Measurements from ENCODE around the gene ARPC5.

The ARPC5 gene

GRCh38 chr1:183609759-183610452 is 25.7 kb downstream of the ARPC5 start:
- peaks cover 2% of the 10 kb centered on the region for H3K4me1 Mint-ChIP-seq (ENCODE audit: low read depth)
- no peak overlapping the region for H3K27ac Mint-ChIP-seq
- H3K27me3 Mint-ChIP-seq = peaks cover 1% of the 10 kb centered on the region
- no peaks in the 10 kb centered on the region for H3K9me3 Mint-ChIP-seq (ENCODE audit: low read depth)
- no peaks in the 10 kb centered on the region for H3K36me3 Mint-ChIP-seq
- no peak overlapping the region for H3K4me3 Mint-ChIP-seq

DNA sequence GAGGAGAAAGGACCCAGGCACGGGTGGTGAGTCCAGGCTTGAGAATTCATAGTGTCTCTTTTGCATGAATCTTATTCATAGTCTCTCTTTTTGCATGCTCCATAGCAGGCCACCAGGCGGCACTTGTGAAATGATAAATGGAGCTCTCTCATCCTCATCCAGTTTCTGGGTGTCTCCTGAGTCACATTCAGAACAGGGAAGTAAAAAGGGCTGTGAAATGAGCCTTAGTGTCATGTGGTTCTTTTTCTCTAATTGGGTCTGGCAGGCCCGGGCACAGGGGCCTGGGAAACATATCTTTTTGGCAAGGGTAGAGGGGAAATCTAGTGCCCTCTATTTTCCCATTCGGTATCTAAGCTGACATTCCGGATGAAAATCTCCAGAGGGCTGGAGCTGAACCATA is 26.3 kb downstream of the ARPC5 start:
- H3K36me3 Mint-ChIP-seq = no peaks in the 10 kb centered on the region
- H3K27me3 Mint-ChIP-seq = peaks cover 3% of the 10 kb centered on the region
- no peak overlapping the region for H3K27ac Mint-ChIP-seq
- H3K4me1 Mint-ChIP-seq (ENCODE audit: low read depth) = no peaks in the 10 kb centered on the region
- H3K4me3 Mint-ChIP-seq = no peak overlapping the region
- H3K9me3 Mint-ChIP-seq (ENCODE audit: low read depth) = no peaks in the 10 kb centered on the region

GRCh38 chr1:183607322-183607980 is 28.1 kb downstream of the ARPC5 start:
- H3K4me3 Mint-ChIP-seq = no peak overlapping the region
- H3K9me3 Mint-ChIP-seq (ENCODE audit: low read depth) = no peaks in the 10 kb centered on the region
- H3K4me1 Mint-ChIP-seq (ENCODE audit: low read depth) = peaks cover 2% of the 10 kb centered on the region
- no peaks in the 10 kb centered on the region for H3K36me3 Mint-ChIP-seq
- no peak overlapping the region for H3K27ac Mint-ChIP-seq
- peaks cover 3% of the 10 kb centered on the region for H3K27me3 Mint-ChIP-seq

DNA sequence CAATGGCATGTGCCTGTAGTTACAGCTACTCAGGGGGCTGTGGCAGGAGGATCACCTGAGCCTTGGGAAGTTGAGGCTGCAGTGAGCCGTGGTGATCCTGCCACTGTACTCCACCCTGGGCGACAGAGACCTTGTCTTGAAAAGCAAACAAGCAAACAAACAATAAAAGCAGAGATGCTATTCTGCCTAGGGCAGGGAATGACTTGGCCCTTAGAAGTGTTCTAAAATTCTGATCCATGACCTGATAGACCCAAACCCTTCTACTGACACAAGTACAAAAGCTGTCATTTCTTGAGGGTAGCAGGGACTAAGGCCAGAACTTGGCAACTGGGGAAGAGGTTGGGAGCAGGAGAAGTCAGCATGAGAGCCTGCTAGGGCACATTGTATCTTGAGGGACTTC is 29.7 kb downstream of the ARPC5 start:
- peaks cover 5% of the 10 kb centered on the region for H3K27me3 Mint-ChIP-seq
- H3K4me1 Mint-ChIP-seq (ENCODE audit: low read depth) = peaks cover 2% of the 10 kb centered on the region
- H3K27ac Mint-ChIP-seq = no peak overlapping the region
- H3K9me3 Mint-ChIP-seq (ENCODE audit: low read depth) = no peaks in the 10 kb centered on the region
- H3K4me3 Mint-ChIP-seq = no peak overlapping the region
- H3K36me3 Mint-ChIP-seq = no peaks in the 10 kb centered on the region

DNA sequence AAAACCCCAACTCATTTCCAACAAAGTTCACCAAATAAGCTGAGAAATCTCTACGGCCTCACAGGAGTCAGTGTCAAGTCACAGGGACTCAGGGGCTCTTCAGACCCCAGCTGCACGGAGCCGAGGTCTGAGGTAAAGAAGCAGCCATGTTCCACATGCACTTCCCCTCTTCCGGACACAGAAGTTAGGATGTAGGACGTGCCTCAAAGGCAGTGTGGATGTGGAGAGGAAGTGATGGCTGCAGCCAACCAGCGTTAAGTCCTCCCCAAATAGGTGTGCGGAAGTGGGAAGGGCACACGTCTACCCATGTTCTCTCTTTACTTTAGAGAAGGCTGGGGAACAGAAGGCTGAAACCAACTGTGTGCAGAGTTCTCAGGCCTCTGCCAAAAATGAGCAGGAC is 30.8 kb downstream of the ARPC5 start:
- Mint-ChIP-seq H3K27ac (no peak overlapping the region), H3K9me3 (ENCODE audit: low read depth) (no peaks in the 10 kb centered on the region), H3K4me3 (no peak overlapping the region), H3K4me1 (ENCODE audit: low read depth) (peaks cover 2% of the 10 kb centered on the region), H3K36me3 (no peaks in the 10 kb centered on the region), H3K27me3 (peaks cover 5% of the 10 kb centered on the region)

DNA sequence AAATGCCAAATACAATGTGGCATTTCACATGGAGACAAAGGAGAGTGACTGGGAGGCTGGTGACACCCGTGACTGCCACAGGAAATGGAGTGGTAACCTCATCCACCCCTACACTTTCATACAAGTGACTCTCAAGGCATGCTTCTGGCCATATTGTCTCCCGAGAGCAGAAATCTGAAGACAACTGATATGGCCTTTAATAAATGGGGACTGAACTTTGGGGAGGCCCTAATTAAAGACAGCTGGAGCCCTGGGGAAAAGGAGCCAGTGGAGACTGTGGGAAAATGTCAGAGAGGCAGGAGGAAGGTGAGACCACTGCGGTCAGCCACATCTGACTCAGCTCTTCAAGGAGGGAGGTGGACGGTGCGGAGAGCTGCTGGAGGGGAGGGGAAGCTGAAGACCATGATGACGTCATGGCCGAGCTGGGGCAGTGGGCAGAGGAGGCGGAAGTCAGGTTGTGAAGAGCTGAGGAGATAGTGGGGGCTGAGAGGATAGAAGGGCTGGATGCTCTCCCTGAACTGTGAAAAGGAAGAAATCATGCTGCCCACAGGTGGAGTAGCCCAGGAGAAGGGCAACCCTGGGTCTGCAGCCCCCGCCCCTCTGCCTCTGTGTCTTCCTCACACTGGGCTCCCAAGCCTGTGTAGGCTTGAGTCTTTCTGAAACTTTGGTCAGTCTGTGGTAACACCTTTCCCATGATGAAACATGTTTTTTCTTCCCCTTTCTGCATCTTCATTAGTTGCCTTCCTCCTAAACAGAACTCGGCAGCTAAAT is 31.4 kb downstream of the ARPC5 start:
- Mint-ChIP-seq H3K27ac (no peak overlapping the region), H3K36me3 (no peaks in the 10 kb centered on the region), H3K27me3 (peaks cover 4% of the 10 kb centered on the region), H3K4me3 (no peak overlapping the region), H3K4me1 (ENCODE audit: low read depth) (peaks cover 2% of the 10 kb centered on the region), H3K9me3 (ENCODE audit: low read depth) (no peaks in the 10 kb centered on the region)

- Mint-ChIP-seq H3K4me1 (ENCODE audit: low read depth) (peaks cover 5% of the 10 kb centered on the region), H3K27me3 (peaks cover 4% of the 10 kb centered on the region), H3K36me3 (no peaks in the 10 kb centered on the region), H3K27ac (no peak overlapping the region), H3K4me3 (no peak overlapping the region), H3K9me3 (ENCODE audit: low read depth) (no peaks in the 10 kb centered on the region)
Measured at GRCh38 chr1:183602510-183602909, 33.1 kb downstream of the ARPC5 start.

DNA sequence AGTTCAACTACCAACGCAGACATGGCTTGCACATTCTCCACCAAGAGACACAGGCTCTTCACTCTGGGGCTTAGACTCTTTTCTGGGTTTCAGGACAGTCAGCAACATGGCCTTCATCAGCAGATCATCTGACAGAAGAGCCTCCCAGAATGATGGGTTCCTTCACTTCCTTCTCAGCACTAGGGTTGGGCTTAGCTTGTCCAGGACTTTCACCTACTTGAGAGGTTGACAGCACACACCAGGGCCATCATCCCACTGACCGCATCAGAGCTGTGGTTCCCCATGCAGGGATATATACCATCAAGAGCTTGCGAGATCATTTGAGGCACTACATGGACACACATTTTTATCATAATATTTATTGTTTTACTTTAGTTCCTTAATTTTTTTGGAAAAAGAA is 34.9 kb downstream of the ARPC5 start:
- Mint-ChIP-seq H3K4me3 (no peak overlapping the region), H3K27me3 (peaks cover 6% of the 10 kb centered on the region), H3K9me3 (ENCODE audit: low read depth) (no peaks in the 10 kb centered on the region), H3K27ac (no peak overlapping the region), H3K4me1 (ENCODE audit: low read depth) (peaks cover 5% of the 10 kb centered on the region), H3K36me3 (no peaks in the 10 kb centered on the region)

- H3K36me3 Mint-ChIP-seq = no peaks in the 10 kb centered on the region
- peaks cover 6% of the 10 kb centered on the region for H3K27me3 Mint-ChIP-seq
- peaks cover 5% of the 10 kb centered on the region for H3K4me1 Mint-ChIP-seq (ENCODE audit: low read depth)
- no peaks in the 10 kb centered on the region for H3K9me3 Mint-ChIP-seq (ENCODE audit: low read depth)
- no peak overlapping the region for H3K27ac Mint-ChIP-seq
- no peak overlapping the region for H3K4me3 Mint-ChIP-seq
Measured at GRCh38 chr1:183600136-183600535, 35.4 kb downstream of the ARPC5 start.

- Mint-ChIP-seq H3K27ac (no peak overlapping the region), H3K27me3 (peaks cover 6% of the 10 kb centered on the region), H3K4me3 (no peak overlapping the region), H3K4me1 (ENCODE audit: low read depth) (peaks cover 3% of the 10 kb centered on the region), H3K36me3 (no peaks in the 10 kb centered on the region), H3K9me3 (ENCODE audit: low read depth) (no peaks in the 10 kb centered on the region)
Measured at GRCh38 chr1:183598386-183598785, 37.2 kb downstream of the ARPC5 start.

- Mint-ChIP-seq H3K9me3 (ENCODE audit: low read depth) (no peaks in the 10 kb centered on the region), H3K27ac (no peak overlapping the region), H3K36me3 (no peaks in the 10 kb centered on the region), H3K4me3 (no peak overlapping the region), H3K4me1 (ENCODE audit: low read depth) (peaks cover 3% of the 10 kb centered on the region), H3K27me3 (peaks cover 6% of the 10 kb centered on the region)
Measured at GRCh38 chr1:183597656-183598347, 37.8 kb downstream of the ARPC5 start.

DNA sequence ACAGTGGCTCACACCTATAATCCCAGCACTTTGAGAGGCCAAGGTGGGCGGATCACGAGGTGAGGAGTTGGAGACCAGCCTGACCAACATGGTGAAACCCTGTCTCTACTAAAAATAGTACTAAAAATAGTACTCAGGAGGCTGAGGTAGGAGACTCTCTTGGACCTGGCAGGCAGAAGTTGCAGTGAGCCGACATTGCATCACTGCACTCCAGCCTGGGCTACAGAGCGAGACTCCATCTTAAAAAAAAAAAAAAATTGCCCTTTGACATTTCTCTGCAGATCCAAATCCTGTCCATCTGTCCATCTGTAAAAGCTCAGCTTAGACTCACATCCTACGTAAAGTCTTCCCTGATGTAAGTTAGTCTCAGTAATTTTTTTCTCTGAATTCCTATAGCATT is 39.1 kb downstream of the ARPC5 start:
- H3K4me3 Mint-ChIP-seq = no peak overlapping the region
- H3K36me3 Mint-ChIP-seq = no peaks in the 10 kb centered on the region
- H3K9me3 Mint-ChIP-seq (ENCODE audit: low read depth) = no peaks in the 10 kb centered on the region
- H3K27me3 Mint-ChIP-seq = peaks cover 6% of the 10 kb centered on the region
- H3K27ac Mint-ChIP-seq = no peak overlapping the region
- peaks cover 3% of the 10 kb centered on the region for H3K4me1 Mint-ChIP-seq (ENCODE audit: low read depth)

- Mint-ChIP-seq H3K9me3 (ENCODE audit: low read depth) (no peaks in the 10 kb centered on the region), H3K36me3 (no peaks in the 10 kb centered on the region), H3K4me1 (ENCODE audit: low read depth) (peaks cover 8% of the 10 kb centered on the region), H3K27ac (no peak overlapping the region), H3K4me3 (no peak overlapping the region), H3K27me3 (peaks cover 4% of the 10 kb centered on the region)
Measured at GRCh38 chr1:183595537-183595936, 40.0 kb downstream of the ARPC5 start.

DNA sequence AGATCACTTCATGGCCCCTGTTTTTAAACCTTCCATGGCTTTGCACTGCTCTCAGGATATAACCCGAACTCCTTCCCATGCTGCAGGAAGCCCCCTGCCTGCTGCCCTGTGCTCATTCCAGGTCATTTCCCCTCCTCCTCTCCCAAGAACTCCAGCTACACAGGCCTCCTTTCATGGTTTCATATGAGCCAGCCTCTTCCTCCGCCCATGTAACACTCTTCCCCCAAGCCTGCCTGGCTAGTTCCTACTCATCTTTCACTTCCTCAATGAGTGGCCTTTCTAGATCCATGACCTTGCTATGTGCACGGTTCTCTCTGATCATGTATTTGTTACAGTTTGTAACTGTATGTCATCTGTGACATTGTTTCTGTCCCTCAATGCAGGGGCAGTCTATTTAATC is 42.2 kb downstream of the ARPC5 start:
- H3K4me3 Mint-ChIP-seq = no peak overlapping the region
- peaks cover 22% of the 10 kb centered on the region for H3K4me1 Mint-ChIP-seq (ENCODE audit: low read depth)
- no peaks in the 10 kb centered on the region for H3K9me3 Mint-ChIP-seq (ENCODE audit: low read depth)
- H3K36me3 Mint-ChIP-seq = no peaks in the 10 kb centered on the region
- no peak overlapping the region for H3K27ac Mint-ChIP-seq
- peaks cover 4% of the 10 kb centered on the region for H3K27me3 Mint-ChIP-seq

DNA sequence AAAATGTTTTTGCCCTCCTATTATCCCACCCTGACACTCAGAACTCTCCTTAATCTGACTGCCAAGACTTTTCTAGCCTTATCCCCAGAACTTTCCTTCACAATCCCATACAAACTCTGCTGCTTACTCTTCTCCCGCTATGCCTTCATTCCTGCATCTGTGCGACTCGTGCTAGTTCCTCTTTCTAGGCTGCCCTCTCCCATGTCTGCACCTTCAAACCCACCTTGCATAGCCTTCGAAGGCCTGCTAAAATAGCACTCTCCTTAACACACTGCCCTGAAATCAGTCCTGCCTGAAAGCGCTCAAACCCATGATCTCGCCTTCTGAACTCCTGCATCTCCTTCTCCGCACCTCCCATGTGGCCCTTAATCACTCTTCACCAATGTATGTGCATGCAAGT is 42.9 kb downstream of the ARPC5 start:
- Mint-ChIP-seq H3K27ac (no peak overlapping the region), H3K4me1 (ENCODE audit: low read depth) (peaks cover 24% of the 10 kb centered on the region), H3K27me3 (peaks cover 4% of the 10 kb centered on the region), H3K9me3 (ENCODE audit: low read depth) (no peaks in the 10 kb centered on the region), H3K4me3 (no peak overlapping the region), H3K36me3 (no peaks in the 10 kb centered on the region)
